AG10803 (cell line): ENCODE results near the gene IL15.
A peak's percentile ranks its signal among the peaks of the same experiment; 100 is the strongest.

ENCODE experiments used
- DNase-seq: peaks from one replicate; pipeline ENCODE4 v3.0.0; 2010; ENCODE audit warnings: low read depth
- H3K4me3 ChIP-seq: 2 replicates; pipeline ENCODE4 v1.5.1; 2011; ENCODE audit warnings: mild to moderate bottlenecking, low read length, control low read depth
- CTCF ChIP-seq: conservative IDR thresholded peaks from 2 replicates; pipeline ENCODE4 v1.5.1; 2011; ENCODE audit warnings: mild to moderate bottlenecking, low read length, control low read depth, inconsistent platforms

The IL15 gene

GRCh38 chr4:141697116-141697515 is 60.7 kb downstream of the IL15 start:
- TF ChIP-seq CTCF, result no peak
- DNase-seq, result no peak
- no peak overlapping the region for H3K4me3 ChIP-seq

- DNase-seq, result no peak
- TF ChIP-seq CTCF, result no peak
- H3K4me3 ChIP-seq, result no peak overlapping the region
Measured at GRCh38 chr4:141702472-141703182, 66.2 kb downstream of the IL15 start.

- 0 out of 2 replicates have a peak, but pooled peaks have one; percentile 2 for TF ChIP-seq CTCF
- no peak overlapping the region for H3K4me3 ChIP-seq
- DNase-seq, result no peak
Measured at GRCh38 chr4:141703497-141703896, 67.1 kb downstream of the IL15 start.

GRCh38 chr4:141705048-141705746 is 68.8 kb downstream of the IL15 start:
- no peak for DNase-seq
- H3K4me3 ChIP-seq, result no peak overlapping the region
- TF ChIP-seq CTCF, result no peak

- H3K4me3 ChIP-seq, result no peak overlapping the region
- TF ChIP-seq CTCF, result no peak
- DNase-seq, result no peak
Measured at GRCh38 chr4:141705747-141706377, 69.5 kb downstream of the IL15 start.

GRCh38 chr4:141706445-141706844 is 70.1 kb downstream of the IL15 start:
- no peak overlapping the region for H3K4me3 ChIP-seq
- no peak for TF ChIP-seq CTCF
- DNase-seq, result no peak
